H9 (cell line): ENCODE data around the gene DPM3. TPM values are rescaled to one million over a fixed set of nuclear protein-coding genes. Genes with fewer than 3 reads are reported as not detected.

Experiments used
- DNase-seq: peaks from one replicate; pipeline ENCODE4 v3.0.0-alpha.2; 2017
- H2AFZ ChIP-seq: one replicate; pipeline ENCODE4 v1.6.1; 2013; ENCODE audit warnings: mild to moderate bottlenecking, low read length, control low read depth, moderate library complexity
- H2AK5ac ChIP-seq: 2 replicates; pipeline ENCODE4 v1.6.1; 2013; ENCODE audit warnings: low read length, control low read depth, mixed read lengths; ENCODE audit not compliant: insufficient read length
- H2BK120ac ChIP-seq: one replicate; pipeline ENCODE4 v1.6.1; 2013; ENCODE audit warnings: low read depth, mild to moderate bottlenecking, low read length, control low read depth, inconsistent platforms; ENCODE audit not compliant: poor library complexity, severe bottlenecking
- H2BK12ac ChIP-seq: 2 replicates; pipeline ENCODE4 v1.6.1; 2013; ENCODE audit warnings: low read length, control low read depth, mixed read lengths, low read depth; ENCODE audit not compliant: insufficient read length
- H2BK15ac ChIP-seq: 2 replicates; pipeline ENCODE4 v1.6.1; 2013; ENCODE audit warnings: low read depth, low read length, control low read depth
- H2BK20ac ChIP-seq: one replicate; pipeline ENCODE4 v1.6.1; 2013; ENCODE audit warnings: low read depth, mild to moderate bottlenecking, low read length, control low read depth, inconsistent platforms; ENCODE audit not compliant: poor library complexity, severe bottlenecking
- H2BK5ac ChIP-seq: 2 replicates; pipeline ENCODE4 v1.6.1; 2013; ENCODE audit warnings: low read length, control low read depth, mixed read lengths; ENCODE audit not compliant: insufficient read length
- H3K14ac ChIP-seq: 2 replicates; pipeline ENCODE4 v1.6.1; 2013; ENCODE audit warnings: low read length, control low read depth; ENCODE audit not compliant: insufficient read depth
- H3K18ac ChIP-seq: 2 replicates; pipeline ENCODE4 v1.6.1; 2013; ENCODE audit warnings: low read depth, mild to moderate bottlenecking, mixed read lengths, low read length, control low read depth; ENCODE audit not compliant: insufficient read length
- H3K23ac ChIP-seq: 2 replicates; pipeline ENCODE4 v1.6.1; 2013; ENCODE audit warnings: low read length, control low read depth, mixed read lengths, low read depth; ENCODE audit not compliant: insufficient read length
- H3K23me2 ChIP-seq: 2 replicates; pipeline ENCODE4 v1.6.1; 2013; ENCODE audit warnings: low read depth, mild to moderate bottlenecking, mixed read lengths, low read length, control low read depth; ENCODE audit not compliant: insufficient read length, poor library complexity, severe bottlenecking
- H3K27ac ChIP-seq: 2 replicates; pipeline ENCODE4 v1.5.1; 2013; ENCODE audit warnings: low read length, control low read depth, mixed read lengths, low read depth; ENCODE audit not compliant: insufficient read length
- H3K27me3 ChIP-seq: 2 replicates; pipeline ENCODE4 v1.6.1; 2013; ENCODE audit warnings: low read length, control low read depth, inconsistent platforms; ENCODE audit not compliant: insufficient read depth
- H3K4ac ChIP-seq: 2 replicates; pipeline ENCODE4 v1.6.1; 2013; ENCODE audit warnings: low read depth, mild to moderate bottlenecking, control low read depth, inconsistent platforms, low read length, moderate library complexity
- H3K4me1 ChIP-seq: 2 replicates; pipeline ENCODE4 v1.6.1; 2013; ENCODE audit warnings: low read length, control low read depth, inconsistent platforms; ENCODE audit not compliant: insufficient read depth
- H3K4me2 ChIP-seq: 2 replicates; pipeline ENCODE4 v1.6.1; 2013; ENCODE audit warnings: low read length, control low read depth, mixed read lengths; ENCODE audit not compliant: insufficient read length, insufficient read depth
- H3K56ac ChIP-seq: 2 replicates; pipeline ENCODE4 v1.6.1; 2013; ENCODE audit warnings: low read depth, mild to moderate bottlenecking, mixed read lengths, low read length, control low read depth; ENCODE audit not compliant: insufficient read length
- H3K79me1 ChIP-seq: 2 replicates; pipeline ENCODE4 v1.6.1; 2013; ENCODE audit warnings: low read depth, mild to moderate bottlenecking, moderate library complexity, low read length, control low read depth, inconsistent platforms; ENCODE audit not compliant: insufficient read depth, poor library complexity, severe bottlenecking
- H3K79me2 ChIP-seq: 2 replicates; pipeline ENCODE4 v1.6.1; 2013; ENCODE audit warnings: low read length, control low read depth, inconsistent platforms; ENCODE audit not compliant: insufficient read depth
- H3K9ac ChIP-seq: 2 replicates; pipeline ENCODE4 v1.6.1; 2013; ENCODE audit warnings: low read length, control low read depth, mixed read lengths; ENCODE audit not compliant: insufficient read length; ENCODE audit errors: extremely low read depth
- H3K9me3 ChIP-seq: one replicate; pipeline ENCODE4 v1.6.1; 2013; ENCODE audit warnings: low read depth, low read length, inconsistent platforms; ENCODE audit not compliant: control insufficient read depth
- H3T11ph ChIP-seq: one replicate; pipeline ENCODE4 v1.6.1; 2013; ENCODE audit warnings: mild to moderate bottlenecking, low read length, control low read depth, inconsistent platforms
- H4K20me1 ChIP-seq: one replicate; pipeline ENCODE4 v1.6.1; 2013; ENCODE audit not compliant: control insufficient read depth, insufficient read length, insufficient read depth
- H4K5ac ChIP-seq: 2 replicates; pipeline ENCODE4 v1.6.1; 2013; ENCODE audit warnings: low read depth, mild to moderate bottlenecking, mixed read lengths, low read length, control low read depth; ENCODE audit not compliant: insufficient read length
- H4K8ac ChIP-seq: replicated peaks from 2 replicates; pipeline ENCODE4 v1.6.1; 2013; ENCODE audit warnings: low read length, control low read depth, mixed read lengths, low read depth; ENCODE audit not compliant: insufficient read length
- H4K91ac ChIP-seq: 2 replicates; pipeline ENCODE4 v1.6.1; 2013; ENCODE audit warnings: low read depth, mild to moderate bottlenecking, moderate library complexity, mixed read lengths, low read length, control low read depth; ENCODE audit not compliant: insufficient read length
- H3K27ac Mint-ChIP-seq, 3 experiments: 2 replicates in 2 of 3; 3 replicates in 1 of 3; pipeline ENCODE4 v1.8.0; 2020 to 2021; ENCODE audit warnings: mixed read lengths in 3 of 3, mild to moderate bottlenecking in 1 of 3, moderate library complexity in 1 of 3
- H3K27me3 Mint-ChIP-seq: 2 replicates; pipeline ENCODE4 v1.8.0; 2021; ENCODE audit warnings: low read depth, mild to moderate bottlenecking, moderate library complexity, mixed read lengths
- H3K36me3 Mint-ChIP-seq, 3 experiments: 2 replicates in 2 of 3; 3 replicates in 1 of 3; pipeline ENCODE4 v1.8.0; 2020 to 2021; ENCODE audit warnings: low read depth in 3 of 3, mixed read lengths in 3 of 3; ENCODE audit not compliant: insufficient read depth in 1 of 3
- H3K4me1 Mint-ChIP-seq, 2 experiments: 2 replicates each; pipeline ENCODE4 v1.8.0; 2020; ENCODE audit warnings: mixed read lengths in 2 of 2
- H3K4me3 Mint-ChIP-seq, 2 experiments: 2 replicates in 1 of 2; 3 replicates in 1 of 2; pipeline ENCODE4 v1.8.0; 2020 to 2021; ENCODE audit warnings: mild to moderate bottlenecking in 2 of 2, mixed read lengths in 2 of 2, moderate library complexity in 1 of 2
- H3K9me3 Mint-ChIP-seq, 2 experiments: 2 replicates in 1 of 2; 3 replicates in 1 of 2; pipeline ENCODE4 v1.8.0; 2020; ENCODE audit warnings: mild to moderate bottlenecking in 2 of 2, mixed read lengths in 2 of 2, moderate library complexity in 1 of 2
- WGBS: extraction: QIAGEN DNeasy Blood & Tissue Kit; methylation state at CpG from one replicate; pipeline ENCODE4 v1.1.7; 2013; ENCODE audit warnings: missing lambda C conversion rate, low lambda C conversion rate, mixed read lengths; ENCODE audit not compliant: insufficient read length; ENCODE audit errors: extremely low coverage; 5-methylcytosine and 5-hydroxymethylcytosine counted together
- total RNA-seq: library from RNA; stranded (reverse); gene quantifications from 2 replicates; pipeline ENCODE4 v1.2.1, GENCODE V29; 2021
- TF ChIP-seq, protein P1 (sequence below): fragments of 200-600 bp; sonication (generic); conservative IDR thresholded peaks from 3 replicates; pipeline ENCODE4 v1.8.0; 2021; ENCODE audit warnings: antibody characterized with exemption, mild to moderate bottlenecking

DPM3 gene
- total RNA-seq, 1 experiment from 2014 or later, result 48.5 TPM

DNA sequence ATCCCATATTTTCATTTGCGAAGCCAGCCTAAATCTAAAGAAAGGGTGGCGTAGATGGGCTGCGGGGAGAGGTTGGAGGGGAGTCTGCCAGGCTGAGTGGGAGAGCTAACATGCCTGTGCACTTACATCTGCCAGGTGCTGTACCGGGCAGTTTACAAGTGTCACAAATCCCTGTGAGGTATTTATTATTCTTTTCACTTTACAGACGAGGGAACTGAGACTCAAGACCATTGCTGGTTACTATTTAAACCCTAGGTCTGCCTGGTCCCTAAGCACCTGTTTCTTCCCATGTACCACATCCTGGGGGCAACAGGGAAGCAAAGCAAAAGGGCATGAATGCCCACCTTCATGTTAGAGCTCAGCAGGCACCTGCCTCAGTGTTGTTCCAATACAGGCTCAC is 32.0 kb downstream of the DPM3 start:
- Histone ChIP-seq H4K8ac (no peak overlapping the region), H3K18ac (no peak overlapping the region), H2BK5ac (no peak overlapping the region), H3K4me1 (no peaks in the 10 kb centered on the region), H2BK120ac (no peak overlapping the region), H3K4me2 (no peak overlapping the region), H4K20me1 (no peaks in the 10 kb centered on the region), H3K14ac (no peak overlapping the region), H2BK12ac (no peak overlapping the region), H3K79me2 (no peaks in the 10 kb centered on the region), H3K9ac (no peak overlapping the region), H3K27me3 (no peaks in the 10 kb centered on the region), H3K27ac (no peak overlapping the region), H2AFZ (no peak overlapping the region), H3K4ac (no peak overlapping the region), H3K23me2 (no peaks in the 10 kb centered on the region), H3K9me3 (no peaks in the 10 kb centered on the region), H3T11ph (no peak overlapping the region), H4K5ac (no peak overlapping the region), H2BK15ac (no peak overlapping the region), H2AK5ac (no peak overlapping the region), H3K23ac (no peak overlapping the region), H3K79me1 (no peaks in the 10 kb centered on the region), H3K56ac (no peak overlapping the region), H4K91ac (no peak overlapping the region), H2BK20ac (no peak overlapping the region)
- WGBS, result no CpG with 5 or more reads among the region's 5 CpGs
- no peak overlapping the region for H3K27ac Mint-ChIP-seq
- H3K27me3 Mint-ChIP-seq, result peaks cover 44% of the 10 kb centered on the region
- DNase-seq, result no peak
- H3K4me1 Mint-ChIP-seq, result peaks cover 2 to 4% of the 10 kb centered on the region in 2 experiments; a peak in 1 of 4 replicates
- TF ChIP-seq, protein P1, sequence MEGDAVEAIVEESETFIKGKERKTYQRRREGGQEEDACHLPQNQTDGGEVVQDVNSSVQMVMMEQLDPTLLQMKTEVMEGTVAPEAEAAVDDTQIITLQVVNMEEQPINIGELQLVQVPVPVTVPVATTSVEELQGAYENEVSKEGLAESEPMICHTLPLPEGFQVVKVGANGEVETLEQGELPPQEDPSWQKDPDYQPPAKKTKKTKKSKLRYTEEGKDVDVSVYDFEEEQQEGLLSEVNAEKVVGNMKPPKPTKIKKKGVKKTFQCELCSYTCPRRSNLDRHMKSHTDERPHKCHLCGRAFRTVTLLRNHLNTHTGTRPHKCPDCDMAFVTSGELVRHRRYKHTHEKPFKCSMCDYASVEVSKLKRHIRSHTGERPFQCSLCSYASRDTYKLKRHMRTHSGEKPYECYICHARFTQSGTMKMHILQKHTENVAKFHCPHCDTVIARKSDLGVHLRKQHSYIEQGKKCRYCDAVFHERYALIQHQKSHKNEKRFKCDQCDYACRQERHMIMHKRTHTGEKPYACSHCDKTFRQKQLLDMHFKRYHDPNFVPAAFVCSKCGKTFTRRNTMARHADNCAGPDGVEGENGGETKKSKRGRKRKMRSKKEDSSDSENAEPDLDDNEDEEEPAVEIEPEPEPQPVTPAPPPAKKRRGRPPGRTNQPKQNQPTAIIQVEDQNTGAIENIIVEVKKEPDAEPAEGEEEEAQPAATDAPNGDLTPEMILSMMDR, result no peak
- no peak overlapping the region for H3K4me3 Mint-ChIP-seq
- H3K36me3 Mint-ChIP-seq, result no peaks in the 10 kb centered on the region
- no peaks in the 10 kb centered on the region for H3K9me3 Mint-ChIP-seq
